Measurements from ENCODE around the gene ALS2.
"Not testable (repeated sequence)": the region's sequence is repeated elsewhere in the genome, so short reads cannot be mapped to it uniquely, and the experiment has no call there.

Gene ALS2

DNA sequence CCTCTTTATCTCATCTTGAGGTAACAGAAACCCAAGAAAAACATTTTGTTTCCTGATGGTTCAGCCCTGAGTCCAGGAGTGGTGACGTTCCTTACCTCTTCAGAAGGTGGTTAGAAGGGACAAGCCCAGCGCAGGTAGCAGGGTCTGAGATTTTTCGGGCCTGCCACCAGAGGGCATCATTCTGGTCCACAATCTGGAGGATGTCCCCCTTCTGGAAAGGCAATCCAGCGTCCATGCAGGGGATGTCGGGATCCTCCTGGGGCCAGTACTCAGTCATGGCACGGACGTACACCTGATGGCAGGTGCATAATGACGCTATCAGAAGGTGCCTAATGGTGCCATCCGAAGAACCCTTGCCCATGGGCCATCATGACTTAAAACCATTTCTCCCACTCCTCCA, 100.0 kb downstream of the ALS2 start:
- TF ChIP-seq, protein P1, sequence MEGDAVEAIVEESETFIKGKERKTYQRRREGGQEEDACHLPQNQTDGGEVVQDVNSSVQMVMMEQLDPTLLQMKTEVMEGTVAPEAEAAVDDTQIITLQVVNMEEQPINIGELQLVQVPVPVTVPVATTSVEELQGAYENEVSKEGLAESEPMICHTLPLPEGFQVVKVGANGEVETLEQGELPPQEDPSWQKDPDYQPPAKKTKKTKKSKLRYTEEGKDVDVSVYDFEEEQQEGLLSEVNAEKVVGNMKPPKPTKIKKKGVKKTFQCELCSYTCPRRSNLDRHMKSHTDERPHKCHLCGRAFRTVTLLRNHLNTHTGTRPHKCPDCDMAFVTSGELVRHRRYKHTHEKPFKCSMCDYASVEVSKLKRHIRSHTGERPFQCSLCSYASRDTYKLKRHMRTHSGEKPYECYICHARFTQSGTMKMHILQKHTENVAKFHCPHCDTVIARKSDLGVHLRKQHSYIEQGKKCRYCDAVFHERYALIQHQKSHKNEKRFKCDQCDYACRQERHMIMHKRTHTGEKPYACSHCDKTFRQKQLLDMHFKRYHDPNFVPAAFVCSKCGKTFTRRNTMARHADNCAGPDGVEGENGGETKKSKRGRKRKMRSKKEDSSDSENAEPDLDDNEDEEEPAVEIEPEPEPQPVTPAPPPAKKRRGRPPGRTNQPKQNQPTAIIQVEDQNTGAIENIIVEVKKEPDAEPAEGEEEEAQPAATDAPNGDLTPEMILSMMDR (IDR thresholded peaks at IDR 0.05; ENCODE audit: unreplicated experiment in 3 of 3), result no peak
- H3K27me3 Mint-ChIP-seq (ENCODE audit: low read depth), result no peaks in the 10 kb centered on the region
- H3K36me3 Mint-ChIP-seq (ENCODE audit: low read depth), result no peaks in the 10 kb centered on the region
- no peak overlapping the region for H3K27ac Mint-ChIP-seq
- H3K4me1 Mint-ChIP-seq, result no peaks in the 10 kb centered on the region
- no peak overlapping the region for H3K4me3 Mint-ChIP-seq
- H3K9me3 Mint-ChIP-seq, result no peaks in the 10 kb centered on the region

DNA sequence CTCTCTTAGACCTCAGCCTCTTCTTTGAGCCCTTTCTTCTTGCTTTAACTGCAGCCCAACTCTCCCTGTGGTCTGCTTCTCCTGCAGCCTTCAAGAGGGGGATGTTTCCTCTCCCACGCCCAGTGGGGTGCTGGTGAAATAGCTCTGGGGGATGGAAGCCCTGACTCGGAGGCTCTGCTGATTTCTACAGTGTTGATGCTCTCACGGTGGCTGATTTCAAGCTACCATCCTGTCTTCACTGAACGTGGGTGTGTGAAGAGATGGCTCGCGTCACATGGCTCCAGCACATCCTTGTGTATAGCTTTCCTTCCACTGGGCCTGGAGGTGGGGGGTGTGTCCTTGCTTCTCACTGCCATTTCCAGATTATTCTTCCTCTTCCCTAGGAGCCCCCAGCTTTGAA, 102.3 kb downstream of the ALS2 start:
- Mint-ChIP-seq H3K9me3 (no peaks in the 10 kb centered on the region), H3K27ac (no peak overlapping the region), H3K27me3 (ENCODE audit: low read depth) (peaks cover 6% of the 10 kb centered on the region), H3K4me1 (no peaks in the 10 kb centered on the region), H3K4me3 (no peak overlapping the region), H3K36me3 (ENCODE audit: low read depth) (no peaks in the 10 kb centered on the region)
- TF ChIP-seq, protein P1 (IDR thresholded peaks at IDR 0.05; ENCODE audit: unreplicated experiment in 3 of 3), result no peak

DNA sequence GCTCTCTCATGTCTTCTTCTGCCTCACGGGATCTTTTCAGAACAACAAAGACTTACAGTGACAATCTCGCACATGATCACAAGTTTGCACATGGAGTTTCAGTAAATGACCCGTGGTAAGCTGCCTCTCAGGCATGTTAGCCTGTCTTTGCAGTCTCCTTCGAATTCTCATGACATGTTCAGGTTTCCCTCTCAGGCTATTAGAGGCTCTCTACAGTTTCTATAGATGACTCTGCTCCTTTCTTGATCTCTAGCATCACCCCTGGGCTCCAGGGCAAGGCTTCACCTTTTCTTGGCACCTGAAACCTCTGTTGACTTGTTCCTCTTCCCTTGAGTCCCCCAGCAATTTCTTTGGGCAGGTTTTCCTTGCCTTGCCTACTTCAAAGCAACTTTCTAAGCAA, 105.3 kb downstream of the ALS2 start:
- no peak overlapping the region for H3K27ac Mint-ChIP-seq
- H3K9me3 Mint-ChIP-seq, result no peaks in the 10 kb centered on the region
- TF ChIP-seq, protein P1 (IDR thresholded peaks at IDR 0.05; ENCODE audit: unreplicated experiment in 3 of 3), result no peak
- H3K27me3 Mint-ChIP-seq (ENCODE audit: low read depth), result peaks cover 6% of the 10 kb centered on the region
- no peaks in the 10 kb centered on the region for H3K36me3 Mint-ChIP-seq (ENCODE audit: low read depth)
- H3K4me1 Mint-ChIP-seq, result no peaks in the 10 kb centered on the region
- no peak overlapping the region for H3K4me3 Mint-ChIP-seq

DNA sequence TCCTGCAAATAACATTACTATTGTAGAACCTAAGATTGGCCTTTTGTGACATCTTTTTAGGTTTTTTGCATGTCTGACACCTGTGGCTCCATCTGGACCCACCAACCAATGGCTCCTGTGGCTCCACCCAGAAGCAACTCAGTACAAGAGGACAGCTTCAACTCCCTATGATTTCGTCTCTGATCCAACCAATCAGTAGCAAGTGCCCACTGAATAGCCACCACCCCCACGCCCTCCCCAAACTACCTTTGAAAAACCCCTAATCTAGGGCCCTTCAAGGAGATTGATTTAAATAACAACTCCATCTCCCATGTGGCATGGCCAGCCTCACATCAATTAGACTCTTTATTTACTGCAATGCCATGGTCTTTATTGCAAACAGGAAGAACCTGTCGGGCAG, 105.9 kb downstream of the ALS2 start:
- Mint-ChIP-seq H3K9me3 (no peaks in the 10 kb centered on the region), H3K4me1 (no peaks in the 10 kb centered on the region), H3K36me3 (ENCODE audit: low read depth) (no peaks in the 10 kb centered on the region), H3K27me3 (ENCODE audit: low read depth) (peaks cover 6% of the 10 kb centered on the region), H3K4me3 (no peak overlapping the region), H3K27ac (no peak overlapping the region)
- TF ChIP-seq, protein P1 (IDR thresholded peaks at IDR 0.05; ENCODE audit: unreplicated experiment in 3 of 3), result no peak

DNA sequence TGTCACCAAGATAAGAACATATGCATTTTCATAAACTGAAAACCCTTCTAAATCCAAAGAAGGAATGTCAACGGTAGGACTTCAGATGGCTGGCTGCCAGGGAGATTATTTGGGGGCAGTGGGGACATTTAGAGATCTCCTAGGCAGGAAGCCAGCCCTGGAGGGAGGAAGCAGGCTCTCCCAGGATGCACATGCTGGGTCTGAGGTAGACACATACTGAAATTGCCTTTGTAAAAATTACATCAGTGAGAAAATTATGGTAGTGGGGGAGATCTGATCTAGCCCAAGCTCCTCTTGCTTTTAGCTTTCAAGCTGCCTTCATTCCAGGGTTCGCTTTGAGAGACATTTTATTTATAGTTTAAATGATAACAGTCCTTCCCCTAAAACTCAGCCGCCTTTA, 106.4 kb downstream of the ALS2 start:
- no peaks in the 10 kb centered on the region for H3K4me1 Mint-ChIP-seq
- H3K4me3 Mint-ChIP-seq, result no peak overlapping the region
- H3K9me3 Mint-ChIP-seq, result no peaks in the 10 kb centered on the region
- no peaks in the 10 kb centered on the region for H3K36me3 Mint-ChIP-seq (ENCODE audit: low read depth)
- H3K27me3 Mint-ChIP-seq (ENCODE audit: low read depth), result peaks cover 6% of the 10 kb centered on the region
- TF ChIP-seq, protein P1 (IDR thresholded peaks at IDR 0.05; ENCODE audit: unreplicated experiment in 3 of 3), result no peak
- H3K27ac Mint-ChIP-seq, result no peak overlapping the region

DNA sequence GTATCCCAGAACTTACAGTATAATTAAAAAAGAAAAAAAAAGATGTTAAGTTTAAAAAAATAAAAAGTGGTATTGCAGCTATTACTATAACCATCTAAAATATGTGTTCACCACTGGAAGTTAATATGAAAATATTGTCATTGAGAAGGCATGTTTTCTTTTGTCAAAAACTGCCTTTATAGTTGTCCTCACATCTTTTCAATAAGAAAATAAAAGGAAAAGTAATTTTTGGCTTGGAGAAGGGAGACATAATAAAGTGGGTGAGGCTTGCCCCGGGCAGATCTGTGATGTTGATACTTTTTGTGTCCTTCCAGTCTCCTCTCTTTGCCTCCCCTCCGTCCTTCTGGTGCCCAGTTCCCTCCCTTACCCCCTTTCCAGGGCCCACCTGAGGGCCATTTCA, 107.2 kb downstream of the ALS2 start:
- TF ChIP-seq, protein P1 (IDR thresholded peaks at IDR 0.05; ENCODE audit: unreplicated experiment in 3 of 3), result no peak
- Mint-ChIP-seq H3K4me1 (no peaks in the 10 kb centered on the region), H3K9me3 (no peaks in the 10 kb centered on the region), H3K27ac (no peak overlapping the region), H3K27me3 (ENCODE audit: low read depth) (peaks cover 6% of the 10 kb centered on the region), H3K36me3 (ENCODE audit: low read depth) (no peaks in the 10 kb centered on the region), H3K4me3 (no peak overlapping the region)

DNA sequence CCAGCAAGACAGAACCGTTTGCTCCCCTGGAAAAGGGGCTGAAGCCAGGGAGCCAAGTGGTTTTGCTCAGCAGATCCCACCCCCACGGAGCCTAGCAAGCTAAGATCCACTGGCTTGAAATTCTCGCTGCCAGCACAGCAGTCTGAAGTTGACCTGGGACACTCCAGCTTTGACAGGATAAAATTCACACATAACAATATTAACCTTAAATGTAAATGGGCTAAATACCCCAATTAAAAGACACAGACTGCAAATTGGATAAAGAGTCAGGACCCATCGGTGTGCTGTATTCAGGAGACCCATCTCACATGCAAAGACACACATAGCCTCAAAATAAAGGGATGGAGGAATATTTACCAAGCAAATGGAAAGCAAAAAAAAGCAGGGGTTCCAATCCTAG, 109.5 kb downstream of the ALS2 start:
- not testable (repeated sequence) for H3K4me3 Mint-ChIP-seq; H3K27me3 Mint-ChIP-seq (ENCODE audit: low read depth); H3K4me1 Mint-ChIP-seq; H3K36me3 Mint-ChIP-seq (ENCODE audit: low read depth); H3K9me3 Mint-ChIP-seq; H3K27ac Mint-ChIP-seq
